ENCODE measurements around the gene DEFB119.

GRCh38 chr20:31374346-31374745 lies 16.0 kb downstream of the DEFB119 start:
- TF ChIP-seq CTCF (IDR thresholded peaks at IDR 0.05) (no peak), POLR2A (IDR thresholded peaks at IDR 0.05) (no peak)

Measured in esophagus squamous epithelium (tissue), 4 donors.